Type B pancreatic cell (in vitro differentiated cells): ENCODE measurements around the gene MUC20. TPM values are rescaled to one million over a fixed set of nuclear protein-coding genes. Genes with fewer than 3 reads are reported as not detected.

Experiments
- DNase-seq: peaks from one replicate; pipeline ENCODE4 v3.0.0; 2021; ENCODE audit warnings: mixed read lengths; ENCODE audit not compliant: unreplicated experiment; ENCODE audit errors: extremely low spot score
- H3K27ac Mint-ChIP-seq: 2 replicates; pipeline ENCODE4 v1.8.0; 2021; ENCODE audit warnings: mild to moderate bottlenecking, mixed read lengths
- H3K27me3 Mint-ChIP-seq: 2 replicates; pipeline ENCODE4 v1.8.0; 2021; ENCODE audit warnings: mixed read lengths
- H3K36me3 Mint-ChIP-seq: 2 replicates; pipeline ENCODE4 v1.8.0; 2021; ENCODE audit warnings: mixed read lengths
- H3K4me1 Mint-ChIP-seq: one replicate; pipeline ENCODE4 v1.8.0; 2021; ENCODE audit warnings: mixed read lengths; ENCODE audit not compliant: unreplicated experiment
- H3K4me3 Mint-ChIP-seq: 2 replicates; pipeline ENCODE4 v1.8.0; 2021; ENCODE audit warnings: mild to moderate bottlenecking, mixed read lengths
- H3K9me3 Mint-ChIP-seq: 2 replicates; pipeline ENCODE4 v1.8.0; 2021; ENCODE audit warnings: mixed read lengths
- total RNA-seq: library from RNA; stranded (reverse); gene quantifications from 2 replicates; pipeline ENCODE4 v1.2.1, GENCODE V29; 2021; ENCODE audit warnings: low replicate concordance
- TF ChIP-seq, protein P1 (sequence below): fragments of 200-600 bp; sonication (generic); conservative IDR thresholded peaks from 2 replicates; pipeline ENCODE4 v1.5.0; 2021; ENCODE audit warnings: antibody characterized with exemption, mild to moderate bottlenecking

MUC20 gene
- total RNA-seq, 1 donor from 2014 or later, result 20.0 TPM

DNA sequence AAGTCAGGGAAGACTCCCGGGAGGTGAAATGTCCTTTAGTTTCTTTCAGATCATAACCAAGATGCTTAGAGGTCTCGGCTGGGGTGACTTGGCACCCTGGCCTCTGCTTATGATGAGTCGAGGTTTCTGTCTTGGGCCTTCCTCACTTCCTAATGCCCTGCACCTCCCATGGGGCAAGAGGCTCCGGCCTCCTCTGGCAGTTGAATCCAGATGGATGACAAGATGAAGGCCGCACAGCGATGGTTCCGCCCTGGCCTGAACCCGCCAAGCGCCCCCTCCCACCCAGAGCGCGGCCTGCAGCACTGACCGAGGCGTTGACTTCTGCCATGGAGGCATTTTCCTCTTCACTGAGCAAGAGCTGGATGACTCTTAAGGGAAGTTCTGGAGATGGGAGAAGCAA lies 31.3 kb downstream of the MUC20 start:
- Mint-ChIP-seq H3K9me3 (no peaks in the 10 kb centered on the region), H3K4me3 (no peak overlapping the region), H3K4me1 (no peaks in the 10 kb centered on the region), H3K27ac (no peak overlapping the region), H3K36me3 (no peaks in the 10 kb centered on the region), H3K27me3 (peaks cover 13% of the 10 kb centered on the region)
- no peak for DNase-seq
- TF ChIP-seq, protein P1, sequence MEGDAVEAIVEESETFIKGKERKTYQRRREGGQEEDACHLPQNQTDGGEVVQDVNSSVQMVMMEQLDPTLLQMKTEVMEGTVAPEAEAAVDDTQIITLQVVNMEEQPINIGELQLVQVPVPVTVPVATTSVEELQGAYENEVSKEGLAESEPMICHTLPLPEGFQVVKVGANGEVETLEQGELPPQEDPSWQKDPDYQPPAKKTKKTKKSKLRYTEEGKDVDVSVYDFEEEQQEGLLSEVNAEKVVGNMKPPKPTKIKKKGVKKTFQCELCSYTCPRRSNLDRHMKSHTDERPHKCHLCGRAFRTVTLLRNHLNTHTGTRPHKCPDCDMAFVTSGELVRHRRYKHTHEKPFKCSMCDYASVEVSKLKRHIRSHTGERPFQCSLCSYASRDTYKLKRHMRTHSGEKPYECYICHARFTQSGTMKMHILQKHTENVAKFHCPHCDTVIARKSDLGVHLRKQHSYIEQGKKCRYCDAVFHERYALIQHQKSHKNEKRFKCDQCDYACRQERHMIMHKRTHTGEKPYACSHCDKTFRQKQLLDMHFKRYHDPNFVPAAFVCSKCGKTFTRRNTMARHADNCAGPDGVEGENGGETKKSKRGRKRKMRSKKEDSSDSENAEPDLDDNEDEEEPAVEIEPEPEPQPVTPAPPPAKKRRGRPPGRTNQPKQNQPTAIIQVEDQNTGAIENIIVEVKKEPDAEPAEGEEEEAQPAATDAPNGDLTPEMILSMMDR, result no peak

DNA sequence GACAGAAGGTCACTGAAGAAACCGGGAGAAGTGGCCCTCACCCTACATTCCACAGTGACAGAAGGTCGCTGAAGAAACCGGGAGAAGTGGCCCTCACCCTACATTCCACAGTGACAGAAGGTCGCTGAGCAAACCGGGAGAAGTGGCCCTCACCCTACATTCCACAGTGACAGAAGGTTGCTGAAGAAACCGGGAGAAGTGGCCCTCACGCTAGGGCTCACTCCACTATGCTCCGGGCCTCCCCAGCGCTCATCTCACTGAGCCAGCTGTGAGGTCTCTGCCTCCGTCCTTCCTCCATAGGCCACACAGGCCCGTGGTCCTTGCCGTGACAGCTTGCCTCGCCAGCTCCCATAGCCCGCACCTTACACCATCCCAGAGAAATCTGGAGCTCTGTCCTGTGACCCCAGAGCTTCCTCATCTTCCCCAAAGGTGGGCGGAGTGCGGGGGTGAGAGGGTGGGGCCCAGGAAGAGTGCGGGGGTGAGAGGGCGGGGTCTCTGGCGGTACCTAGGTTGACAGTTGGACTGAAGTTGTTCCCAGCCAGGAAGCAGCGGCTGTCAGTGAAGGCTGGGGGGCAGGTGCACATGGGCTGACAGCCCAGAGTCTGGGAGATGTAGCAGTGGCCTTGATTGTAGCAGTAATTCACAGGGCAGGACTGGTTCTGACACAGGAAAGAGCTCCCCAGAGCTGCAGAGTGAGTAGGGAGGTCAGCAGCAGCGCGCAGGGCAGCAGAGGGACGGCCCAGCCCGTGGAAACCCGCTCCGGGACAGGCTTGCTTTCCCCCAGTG lies 32.0 kb downstream of the MUC20 start:
- H3K36me3 Mint-ChIP-seq, result no peaks in the 10 kb centered on the region
- H3K4me1 Mint-ChIP-seq, result no peaks in the 10 kb centered on the region
- peaks cover 11% of the 10 kb centered on the region for H3K27me3 Mint-ChIP-seq
- H3K27ac Mint-ChIP-seq, result no peak overlapping the region
- H3K9me3 Mint-ChIP-seq, result no peaks in the 10 kb centered on the region
- no peak overlapping the region for H3K4me3 Mint-ChIP-seq
- TF ChIP-seq, protein P1, result no peak
- no peak for DNase-seq

DNA sequence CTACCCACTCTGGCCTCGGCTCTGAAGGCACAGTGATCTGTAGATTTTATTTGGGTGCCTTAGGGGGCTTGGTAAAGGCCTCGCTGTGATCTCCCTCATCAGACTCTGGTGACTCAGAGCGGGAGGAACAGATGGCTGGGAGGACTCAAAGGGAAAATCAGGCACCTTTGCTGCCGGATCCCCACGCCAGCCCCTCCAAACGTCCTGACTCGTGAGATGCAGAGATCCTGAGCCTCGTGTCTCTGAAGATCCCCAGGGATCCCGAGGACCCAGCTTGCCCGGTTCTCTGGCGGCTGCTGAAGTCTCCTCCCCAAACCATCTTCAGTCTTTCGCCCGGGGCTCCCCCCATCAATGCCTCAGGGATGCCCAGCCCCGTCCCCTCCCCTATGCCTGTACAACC lies 32.8 kb downstream of the MUC20 start:
- H3K27me3 Mint-ChIP-seq, result peaks cover 9% of the 10 kb centered on the region
- H3K27ac Mint-ChIP-seq, result no peak overlapping the region
- H3K36me3 Mint-ChIP-seq, result no peaks in the 10 kb centered on the region
- H3K4me3 Mint-ChIP-seq, result no peak overlapping the region
- TF ChIP-seq, protein P1, result no peak
- H3K4me1 Mint-ChIP-seq, result no peaks in the 10 kb centered on the region
- no peaks in the 10 kb centered on the region for H3K9me3 Mint-ChIP-seq
- DNase-seq, result no peak

DNA sequence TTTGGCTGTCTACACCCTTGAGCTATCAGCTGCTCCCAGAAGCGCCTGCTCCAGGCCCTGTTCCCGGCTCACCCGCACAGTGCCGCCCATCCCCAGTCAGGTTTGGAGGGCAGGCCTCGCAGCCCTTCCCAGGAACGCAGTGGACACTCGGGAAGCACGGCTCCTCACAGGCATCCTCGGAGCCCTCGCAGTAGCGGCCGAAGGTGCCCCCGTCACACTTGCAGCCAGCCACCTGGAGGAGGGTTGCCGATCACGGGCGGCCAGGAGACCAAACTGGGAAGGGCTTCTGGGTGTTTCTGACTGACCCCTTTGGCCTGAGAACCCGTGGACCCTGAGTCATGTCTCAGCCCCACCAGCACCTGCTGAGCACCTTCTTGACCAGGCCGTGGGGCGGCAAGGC lies 33.4 kb downstream of the MUC20 start:
- Mint-ChIP-seq H3K36me3 (no peaks in the 10 kb centered on the region), H3K9me3 (no peaks in the 10 kb centered on the region), H3K27ac (no peak overlapping the region), H3K4me3 (no peak overlapping the region), H3K4me1 (no peaks in the 10 kb centered on the region), H3K27me3 (peaks cover 4% of the 10 kb centered on the region)
- no peak for DNase-seq
- TF ChIP-seq, protein P1, result no peak

DNA sequence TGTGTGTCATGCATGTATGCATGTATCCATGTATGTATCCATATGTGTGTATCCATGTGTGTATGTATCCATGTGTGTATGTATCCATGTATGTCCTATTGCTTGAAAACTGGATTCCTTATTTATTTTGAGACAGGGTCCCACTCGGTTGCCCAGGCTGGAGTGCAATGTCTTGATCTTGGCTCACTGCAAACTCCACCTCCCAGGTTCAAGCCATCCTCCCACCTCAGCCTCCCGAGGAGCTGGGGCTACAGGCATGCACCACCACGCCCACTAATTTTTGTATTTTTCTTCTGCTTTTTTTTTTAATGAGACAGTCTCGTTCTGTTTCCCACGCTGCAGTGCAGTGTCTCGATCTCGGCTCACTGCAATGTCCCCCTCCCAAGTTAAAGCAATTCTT lies 34.1 kb downstream of the MUC20 start:
- Mint-ChIP-seq H3K36me3 (no peaks in the 10 kb centered on the region), H3K27ac (no peak overlapping the region), H3K4me3 (no peak overlapping the region), H3K4me1 (no peaks in the 10 kb centered on the region), H3K9me3 (no peaks in the 10 kb centered on the region), H3K27me3 (peaks cover 4% of the 10 kb centered on the region)
- TF ChIP-seq, protein P1, result no peak
- DNase-seq, result no peak
